SIG-M5 treated with dmso at 0.1 percent for 504 hours (cell line): ENCODE measurements around the gene SERINC5.

Experiments
- DNase-seq: peaks from one replicate; lab custom pipeline; 2025; ENCODE audit not compliant: unreplicated experiment; lab: John Stamatoyannopoulos, UW

SERINC5 gene

DNA sequence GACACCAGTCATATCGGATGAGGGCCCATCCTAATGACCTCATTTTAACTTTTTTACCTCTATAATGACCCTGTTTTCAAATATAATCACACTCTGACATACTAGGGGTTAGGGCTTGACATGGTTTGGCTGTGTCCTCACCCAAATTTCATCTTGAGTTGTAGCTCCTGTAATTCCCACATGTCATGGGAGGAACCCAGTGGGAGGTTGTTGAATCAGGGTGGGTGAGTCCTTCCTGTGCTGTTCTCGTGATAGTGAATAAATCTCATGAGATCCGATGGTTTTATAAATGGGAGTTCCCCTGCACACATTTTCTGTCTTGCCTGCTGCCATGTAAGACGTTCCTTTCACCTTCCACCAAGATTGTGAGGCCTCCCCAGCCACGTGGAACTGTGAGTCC lies 148.9 kb downstream of the SERINC5 start:
- DNase-seq = no peak

DNA sequence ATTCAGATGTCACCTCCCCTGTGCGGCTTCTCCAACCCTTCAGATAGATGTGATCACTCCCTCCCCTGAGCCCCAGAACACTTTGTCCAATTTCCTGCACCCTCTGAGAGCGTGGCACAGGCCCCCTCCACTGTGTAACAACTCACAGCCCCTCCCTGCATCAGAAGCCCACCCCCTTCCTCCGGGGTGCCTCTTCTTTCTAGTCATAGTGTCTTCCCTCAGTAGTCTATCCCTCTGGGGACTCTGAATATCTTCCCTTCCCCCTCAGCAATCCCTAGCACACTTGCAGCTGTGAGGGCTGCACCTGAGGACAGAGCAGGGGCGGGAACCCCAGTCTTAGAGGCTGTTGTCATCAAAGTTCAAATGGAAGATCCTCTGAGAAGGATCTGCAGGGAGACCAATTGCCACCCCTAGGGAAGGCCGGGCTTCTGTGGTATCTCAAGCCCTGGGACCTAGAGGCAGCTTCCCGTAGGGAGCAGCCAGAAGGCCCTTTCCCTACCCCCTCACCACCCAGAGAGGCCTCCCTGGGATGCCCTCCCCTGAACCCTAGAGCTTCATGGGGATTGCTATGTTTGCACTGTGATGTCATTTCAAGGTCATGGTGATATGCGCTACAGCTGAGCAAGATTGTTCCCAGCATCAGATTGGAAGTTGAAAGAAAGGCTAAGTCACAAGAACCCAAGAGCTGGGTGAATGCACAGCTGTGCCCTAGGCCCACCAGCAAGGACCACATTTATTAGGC lies 150.0 kb downstream of the SERINC5 start:
- no peak for DNase-seq

DNA sequence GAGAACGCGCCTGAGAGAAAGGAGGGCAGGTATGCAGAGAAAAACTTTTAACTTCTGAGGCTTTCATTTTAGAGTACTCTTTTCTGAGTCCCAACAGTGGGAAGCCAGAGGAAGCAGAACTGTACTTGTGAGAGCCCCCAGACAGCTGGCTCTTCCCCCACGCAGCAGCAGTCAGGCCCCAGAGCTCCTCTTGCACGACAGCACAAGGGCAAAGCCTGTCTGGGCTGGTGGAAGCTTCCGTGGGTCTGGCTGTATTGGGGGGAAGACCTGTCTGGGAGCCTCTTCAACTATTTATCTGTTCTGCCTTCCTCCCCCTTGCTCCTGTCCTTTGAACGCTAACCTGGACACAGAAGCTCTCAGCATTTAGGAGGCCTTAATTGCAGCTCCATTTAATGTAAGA lies 152.5 kb downstream of the SERINC5 start:
- DNase-seq = no peak

DNA sequence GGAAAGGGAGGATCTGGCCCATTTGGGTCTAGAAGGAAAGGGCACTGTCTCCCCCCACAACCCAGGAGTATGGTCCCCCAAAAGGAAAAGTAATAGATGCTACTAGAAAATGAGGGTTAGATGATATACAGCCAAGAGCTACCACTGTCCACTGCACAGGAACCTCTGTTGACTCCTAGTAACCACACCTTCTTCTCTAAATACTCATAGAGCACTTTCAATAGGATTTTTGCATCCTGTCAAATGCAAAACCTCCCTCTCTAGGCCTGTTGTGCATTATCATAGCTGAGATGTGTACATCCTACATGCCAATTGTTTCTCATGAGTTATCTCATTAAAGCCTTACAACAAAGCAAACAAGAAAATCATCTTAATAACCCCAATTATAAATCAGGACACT lies 153.9 kb downstream of the SERINC5 start:
- DNase-seq = no peak

DNA sequence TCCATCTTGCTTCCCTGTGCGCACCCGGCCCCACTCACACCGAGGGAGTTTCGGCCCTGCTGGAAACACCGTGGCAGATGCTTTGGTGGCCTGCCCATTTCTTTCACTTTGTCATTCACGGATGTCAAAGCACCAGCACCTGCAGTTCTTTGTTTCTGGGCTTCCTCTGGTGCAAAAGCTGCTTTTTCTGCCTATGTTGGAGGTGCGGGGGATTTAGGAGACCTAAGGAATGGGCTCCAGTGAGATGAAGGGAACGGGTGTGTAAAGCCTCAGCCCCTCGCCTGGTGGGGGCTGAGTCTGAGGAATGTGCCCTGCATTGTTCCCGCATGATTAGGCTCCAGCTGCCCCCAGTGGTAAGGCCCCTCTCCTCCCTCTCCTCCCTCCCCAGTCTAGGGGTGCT lies 158.4 kb downstream of the SERINC5 start:
- no peak for DNase-seq

DNA sequence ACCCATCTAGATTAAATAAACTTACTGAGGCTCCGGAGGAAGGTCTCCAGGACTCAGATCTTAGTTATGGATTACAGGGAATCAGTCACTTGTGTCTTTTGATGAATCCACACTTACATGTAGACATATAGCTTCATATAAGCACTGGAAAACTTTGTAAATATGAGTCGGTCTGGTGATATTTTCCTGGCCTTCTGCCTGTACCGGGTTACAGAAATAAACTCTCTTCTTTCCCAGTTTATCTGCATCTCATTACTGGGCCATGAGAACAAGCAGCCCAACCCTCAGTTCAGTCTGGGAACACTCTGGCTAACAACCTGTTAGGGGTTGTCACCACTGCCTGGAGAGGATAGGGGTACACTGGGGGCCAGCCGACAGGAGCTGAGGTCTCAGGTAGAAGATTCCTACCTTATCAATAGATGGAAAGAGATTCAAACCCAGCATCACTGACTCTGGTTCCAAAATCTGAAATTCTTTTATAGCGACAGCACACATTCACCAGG lies 161.6 kb downstream of the SERINC5 start:
- DNase-seq = no peak

DNA sequence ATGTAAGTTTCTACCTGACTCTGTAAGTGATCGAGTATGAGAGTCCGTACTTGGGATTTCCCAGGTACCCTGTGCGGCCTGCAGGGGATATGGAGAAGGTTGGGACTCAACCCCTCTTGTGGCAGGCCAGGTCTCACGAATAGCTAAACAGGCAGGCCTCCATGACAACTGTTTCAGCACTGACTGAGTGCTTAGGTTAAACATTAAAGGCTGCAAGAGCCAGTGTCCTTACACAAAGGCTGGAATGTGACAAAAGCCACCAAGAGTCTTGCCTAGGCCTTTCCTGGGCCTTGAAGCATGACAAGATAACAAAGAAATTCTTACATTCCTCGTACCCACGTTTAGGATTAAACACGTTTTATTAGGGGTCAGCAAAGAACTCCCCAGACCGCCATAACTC lies 162.1 kb downstream of the SERINC5 start:
- no peak for DNase-seq

DNA sequence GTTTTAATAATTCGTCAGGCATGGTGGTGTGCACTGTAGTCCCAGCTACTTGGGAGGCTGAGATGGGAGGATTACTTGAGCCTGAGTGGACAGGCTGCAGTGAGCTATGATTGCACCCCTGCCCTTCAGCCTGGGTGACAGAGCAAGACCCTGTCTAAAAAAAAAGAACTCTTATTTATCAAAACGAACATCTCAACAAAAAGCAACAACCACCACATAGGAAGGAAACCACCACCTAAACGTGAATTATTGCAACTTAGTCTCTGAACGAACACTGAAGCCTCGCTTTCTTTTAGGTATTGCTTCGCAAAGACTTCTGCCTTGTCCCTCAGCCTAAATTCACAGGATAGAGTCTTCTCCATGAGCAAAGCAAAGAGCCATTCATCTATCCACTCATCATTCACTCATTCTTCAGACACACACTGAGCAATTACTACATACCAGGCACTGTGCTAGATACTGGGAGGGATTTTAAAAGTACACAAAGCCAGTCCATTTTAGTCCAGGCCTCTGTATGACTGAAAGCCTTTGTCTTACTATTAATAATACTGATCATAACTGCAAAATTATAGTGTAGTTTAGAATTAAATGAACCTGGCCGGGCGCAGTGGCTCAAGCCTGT lies 163.3 kb downstream of the SERINC5 start:
- no peak for DNase-seq

DNA sequence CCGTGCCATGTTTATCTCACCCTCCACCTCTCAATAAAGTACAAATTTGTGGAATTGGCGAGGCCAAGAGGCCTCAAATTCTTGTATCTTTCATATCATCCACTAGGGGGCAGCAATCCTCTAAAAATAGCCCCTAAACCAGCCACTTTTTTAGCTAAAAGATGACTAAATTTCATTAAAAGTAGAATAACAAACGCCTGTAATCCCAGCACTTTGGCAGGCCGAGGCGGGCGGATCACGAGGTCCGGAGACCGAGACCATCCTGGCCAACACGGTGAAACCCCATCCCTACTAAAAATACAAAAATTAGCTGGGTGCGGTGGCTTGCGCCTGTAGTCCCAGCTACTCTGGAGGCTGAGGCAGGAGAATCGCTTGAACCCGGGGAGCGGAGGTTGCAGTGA lies 164.1 kb downstream of the SERINC5 start:
- peak; percentile 74 for DNase-seq

DNA sequence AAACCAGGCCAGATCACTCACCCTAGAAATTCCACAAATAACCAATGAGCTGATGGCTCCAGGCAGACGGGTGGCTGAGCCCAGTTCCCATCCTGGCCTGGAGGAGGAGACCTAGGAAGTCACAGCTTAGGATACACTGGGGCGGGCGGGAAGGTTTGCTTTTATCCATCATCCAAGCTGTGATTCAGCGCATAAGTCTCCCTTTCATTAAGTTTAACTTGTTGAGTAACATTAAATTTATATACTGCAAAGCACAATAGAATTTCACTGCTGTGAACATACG lies 165.0 kb downstream of the SERINC5 start:
- no peak for DNase-seq

DNA sequence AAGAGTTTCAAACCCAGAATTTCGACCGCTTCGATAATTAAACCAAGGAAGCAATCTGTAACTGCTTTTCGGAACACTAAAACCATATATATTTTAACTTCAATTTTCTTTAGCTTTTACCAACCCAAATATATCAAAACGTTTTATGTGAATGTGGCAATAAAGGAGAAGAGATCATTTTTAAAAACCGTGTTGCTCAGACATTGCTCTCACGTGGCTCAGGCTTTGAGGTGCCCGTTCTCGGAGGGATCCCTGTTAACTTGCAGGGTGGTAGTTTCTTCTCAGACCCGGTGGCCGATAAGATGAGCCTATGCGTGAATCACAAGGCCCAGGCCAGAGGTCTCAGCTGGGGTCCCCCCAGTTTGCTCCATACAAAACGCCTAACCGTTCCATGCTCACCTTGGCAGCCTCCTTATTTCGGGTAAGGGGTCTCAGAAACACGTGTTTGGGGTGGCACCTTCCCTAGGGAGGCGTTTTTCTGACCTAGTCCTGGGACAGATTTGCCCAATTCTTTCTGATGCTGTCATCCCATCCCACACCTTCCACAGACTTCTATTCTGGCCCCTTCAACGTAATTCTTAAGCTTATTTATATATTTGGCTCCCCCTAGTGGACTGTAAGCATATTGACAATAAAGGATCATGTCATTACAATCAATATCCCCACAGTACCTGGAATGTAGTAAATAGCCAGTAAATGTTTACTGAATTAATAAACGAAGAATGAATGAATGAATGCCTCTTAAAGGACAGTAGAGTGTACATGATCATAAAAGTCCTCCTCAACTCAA lies 172.6 kb downstream of the SERINC5 start:
- peak; percentile 85 for DNase-seq

DNA sequence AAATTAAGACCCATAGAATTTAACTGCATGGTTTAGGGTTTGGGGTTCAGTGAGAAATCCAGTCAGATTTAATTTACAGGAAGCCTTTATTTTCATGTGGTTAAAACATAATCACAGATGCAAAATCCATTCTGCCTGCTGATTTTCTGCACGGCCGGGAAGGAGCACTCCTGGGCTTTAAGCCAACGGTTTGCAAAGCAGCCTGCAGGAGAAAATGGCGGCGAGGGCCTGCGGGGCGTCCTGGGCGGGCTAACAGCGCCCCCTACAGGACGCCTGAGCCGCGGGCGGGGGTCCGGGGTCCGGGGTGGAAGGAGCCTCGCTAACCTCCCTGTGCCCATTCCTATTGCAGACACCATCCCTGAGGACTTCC lies 173.1 kb downstream of the SERINC5 start:
- no peak for DNase-seq

DNA sequence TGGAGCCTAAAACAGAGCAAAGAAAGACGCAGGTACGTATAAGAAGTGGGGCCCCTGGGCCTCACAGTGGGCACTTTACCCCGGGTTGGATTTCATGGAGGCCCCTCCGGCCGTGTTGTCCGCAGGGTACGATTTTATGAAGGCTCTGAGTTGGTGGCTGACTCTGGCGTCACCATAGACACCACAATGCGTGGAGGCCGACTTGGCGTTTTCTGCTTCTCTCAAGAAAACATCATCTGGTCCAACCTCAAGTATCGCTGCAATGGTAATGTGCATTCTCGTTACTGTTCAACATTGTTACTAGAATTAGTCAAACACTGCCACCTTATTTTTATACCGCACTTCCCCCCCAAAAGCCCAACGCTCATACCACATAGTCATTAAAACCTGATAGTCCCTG lies 173.6 kb downstream of the SERINC5 start:
- DNase-seq = no peak

DNA sequence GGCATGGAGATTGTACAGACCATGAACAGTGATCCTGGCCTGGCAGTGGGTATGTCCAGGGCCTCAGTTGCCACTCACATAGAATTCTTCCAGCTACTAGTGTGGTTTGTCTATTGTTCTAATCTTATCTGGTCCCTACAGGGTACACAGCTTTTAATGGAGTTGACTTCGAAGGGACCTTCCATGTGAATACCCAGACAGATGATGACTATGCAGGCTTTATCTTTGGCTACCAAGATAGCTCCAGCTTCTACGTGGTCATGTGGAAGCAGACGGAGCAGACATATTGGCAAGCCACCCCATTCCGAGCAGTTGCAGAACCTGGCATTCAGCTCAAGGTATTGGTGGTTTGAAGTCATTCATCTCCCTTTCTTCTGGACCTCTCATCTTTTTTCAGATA lies 176.9 kb downstream of the SERINC5 start:
- no peak for DNase-seq

DNA sequence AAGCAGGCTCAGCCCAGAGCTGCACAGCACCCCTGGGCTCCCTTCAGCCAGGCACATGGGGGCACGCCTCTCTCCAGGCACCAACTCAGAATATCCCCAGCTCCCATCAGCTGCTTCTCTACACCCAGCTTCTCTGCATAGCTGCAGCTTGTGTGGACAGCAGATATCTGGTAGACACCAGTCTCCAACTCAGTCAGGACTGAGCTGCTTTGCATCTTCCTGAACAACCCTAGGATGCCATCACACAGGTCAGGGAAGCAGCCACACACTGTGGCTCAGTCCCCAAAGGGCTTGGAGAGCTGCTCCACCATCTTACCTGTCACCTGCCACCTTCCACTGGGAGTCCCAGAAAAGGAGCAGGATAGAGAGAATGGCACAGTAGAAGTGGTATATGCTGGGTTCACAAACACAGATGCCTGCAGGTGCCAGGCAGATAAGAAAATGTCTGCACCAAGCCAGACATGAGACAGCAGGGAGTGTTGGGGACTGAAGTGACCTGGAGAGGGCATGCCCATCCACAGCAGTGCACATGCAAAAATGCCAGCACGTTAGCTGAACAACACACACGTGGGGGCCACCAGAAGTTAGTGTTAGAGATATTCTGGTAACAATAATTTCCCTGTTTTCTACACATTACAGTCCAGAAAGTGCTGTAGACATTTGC lies 178.7 kb downstream of the SERINC5 start:
- no peak for DNase-seq

DNA sequence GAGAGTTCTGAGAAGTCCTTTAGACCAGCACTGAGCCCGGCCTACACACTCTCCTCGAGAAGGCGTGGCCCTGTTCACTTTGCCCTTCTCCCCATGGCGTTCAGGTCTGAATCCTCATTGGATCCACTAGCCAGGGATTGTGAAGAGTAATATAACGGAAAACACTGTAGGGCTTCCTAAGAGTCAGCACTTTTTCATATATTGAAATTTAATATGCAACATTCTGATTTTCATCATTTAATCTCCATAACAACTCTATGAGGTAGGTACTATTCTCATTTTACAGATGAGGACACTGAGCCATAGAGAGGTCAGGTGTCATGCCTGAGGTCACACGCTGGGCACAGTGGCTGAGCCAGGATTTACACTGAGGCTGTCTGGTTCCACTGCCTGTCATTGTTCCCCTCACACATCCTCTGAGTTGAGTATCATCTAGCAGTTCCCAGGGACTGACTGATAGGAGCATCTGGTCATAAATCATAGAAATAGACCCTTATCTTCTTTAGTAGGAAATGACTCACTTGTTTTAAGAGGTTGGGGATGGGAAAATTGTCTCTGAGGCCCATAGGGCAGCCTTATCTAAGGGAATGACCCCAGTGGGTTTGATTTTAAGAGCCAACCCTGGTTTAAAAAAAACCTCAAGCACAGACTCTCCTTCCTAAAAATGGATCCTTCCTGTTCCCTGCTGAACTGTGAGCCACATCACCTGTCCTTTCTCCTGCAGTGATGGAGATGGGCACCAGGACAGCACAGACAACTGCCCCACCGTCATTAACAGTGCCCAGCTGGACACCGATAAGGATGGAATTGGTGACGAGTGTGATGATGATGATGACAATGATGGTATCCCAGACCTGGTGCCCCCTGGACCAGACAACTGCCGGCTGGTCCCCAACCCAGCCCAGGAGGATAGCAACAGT lies 179.5 kb downstream of the SERINC5 start:
- no peak for DNase-seq

DNA sequence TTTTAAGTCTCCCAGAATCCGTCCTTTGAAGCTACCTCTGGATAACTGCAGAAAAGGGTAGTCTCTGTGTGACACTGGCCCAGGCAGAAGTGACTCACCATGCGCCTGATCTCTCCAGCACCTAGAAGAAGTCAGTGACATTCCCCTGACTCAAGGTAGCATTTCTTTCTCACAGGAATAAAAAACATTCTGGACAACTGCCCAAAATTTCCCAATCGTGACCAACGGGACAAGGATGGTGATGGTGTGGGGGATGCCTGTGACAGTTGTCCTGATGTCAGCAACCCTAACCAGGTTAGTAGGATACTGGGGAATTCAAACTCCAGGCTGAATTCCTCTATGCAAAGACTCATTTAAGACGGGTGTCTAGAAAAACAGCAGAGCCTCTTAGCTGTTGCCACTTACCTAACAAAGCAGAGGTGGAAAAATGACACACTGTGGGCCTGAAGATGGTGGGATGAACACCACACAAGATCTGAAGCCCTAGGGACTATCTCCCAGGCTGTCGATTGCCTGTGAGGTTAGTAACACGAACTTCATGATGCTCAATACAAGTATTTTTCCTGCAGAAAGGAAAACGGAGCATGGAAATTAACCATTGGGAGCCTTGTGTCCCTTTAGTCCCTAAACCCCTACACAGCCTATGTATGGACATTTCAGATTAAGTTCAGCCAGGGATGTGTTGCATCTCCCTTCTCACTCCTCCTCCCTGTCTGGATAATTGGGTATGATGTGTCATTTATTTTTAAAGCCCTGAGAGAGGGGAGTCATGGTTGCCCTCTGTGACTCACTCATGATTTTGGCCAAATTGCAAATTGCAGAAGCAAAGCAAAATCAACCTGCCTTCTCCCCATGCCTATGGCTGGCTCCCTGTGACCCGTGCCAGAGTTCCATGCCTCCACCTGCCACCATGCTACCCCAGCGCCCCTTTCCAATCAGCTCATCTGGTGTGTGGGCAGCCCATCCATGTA lies 183.5 kb downstream of the SERINC5 start:
- peak; percentile 62 for DNase-seq

DNA sequence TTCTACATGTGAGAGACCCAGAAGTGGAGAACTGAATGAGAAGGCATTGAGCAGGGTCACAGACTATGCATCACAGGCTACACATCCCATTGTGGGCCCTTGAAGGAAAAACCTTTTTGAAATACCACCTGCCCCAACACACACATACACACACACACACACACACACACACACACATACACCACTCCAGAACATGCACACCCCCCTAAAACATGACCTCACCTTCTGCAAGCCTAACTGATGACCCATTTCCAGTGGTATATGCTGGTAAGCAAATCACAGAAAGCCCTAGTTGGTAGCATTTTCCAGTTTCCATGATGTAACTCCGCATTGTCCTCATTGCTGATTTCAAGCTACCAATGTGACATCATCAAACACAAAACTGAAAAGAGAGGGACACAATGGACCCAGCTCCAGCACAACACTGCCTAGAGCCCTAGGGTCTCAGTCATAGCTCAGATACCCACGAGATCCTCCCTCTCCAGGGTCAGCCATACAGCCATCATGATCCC lies 184.3 kb downstream of the SERINC5 start:
- no peak for DNase-seq

DNA sequence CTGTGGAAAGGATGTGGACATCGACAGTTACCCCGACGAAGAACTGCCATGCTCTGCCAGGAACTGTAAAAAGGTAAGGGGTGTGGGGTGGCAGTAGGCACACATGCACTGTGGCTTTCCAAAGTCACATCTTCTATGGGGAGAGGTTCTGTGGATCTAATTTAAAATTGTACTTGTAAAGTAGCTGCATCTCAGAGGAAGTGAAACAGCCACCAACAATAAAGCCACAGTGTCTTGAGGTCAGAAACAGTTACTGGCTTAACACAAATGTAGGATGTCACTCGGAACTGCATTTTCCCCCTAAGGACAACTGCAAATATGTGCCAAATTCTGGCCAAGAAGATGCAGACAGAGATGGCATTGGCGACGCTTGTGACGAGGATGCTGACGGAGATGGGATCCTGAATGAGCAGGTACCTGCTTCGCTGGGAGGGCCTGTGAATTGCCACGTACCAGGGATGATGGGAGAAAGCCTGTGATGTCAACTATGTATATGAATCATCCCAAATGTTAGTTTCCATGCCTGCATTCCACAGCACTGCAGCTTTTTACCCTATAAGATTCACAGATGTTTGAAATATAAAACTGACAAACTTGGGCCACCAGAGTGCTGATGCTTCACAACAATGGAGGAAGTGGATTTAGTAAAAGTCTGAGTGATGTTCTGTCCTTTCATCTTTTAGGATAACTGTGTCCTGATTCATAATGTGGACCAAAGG lies 185.4 kb downstream of the SERINC5 start:
- peak; percentile 94 for DNase-seq
